HG03565 (cell line): Measurements from ENCODE around the gene TMEM174.
"Not testable (repeated sequence)": the region's sequence is repeated elsewhere in the genome, so short reads cannot be mapped to it uniquely, and the experiment has no call there.

Experiments
- ATAC-seq: cut with Tn5 transposase; IDR thresholded peaks from one replicate; pipeline ENCODE4 v1.9.1; 2021; ENCODE audit warnings: mild to moderate bottlenecking, moderate library complexity; ENCODE audit not compliant: unreplicated experiment

The TMEM174 gene

DNA sequence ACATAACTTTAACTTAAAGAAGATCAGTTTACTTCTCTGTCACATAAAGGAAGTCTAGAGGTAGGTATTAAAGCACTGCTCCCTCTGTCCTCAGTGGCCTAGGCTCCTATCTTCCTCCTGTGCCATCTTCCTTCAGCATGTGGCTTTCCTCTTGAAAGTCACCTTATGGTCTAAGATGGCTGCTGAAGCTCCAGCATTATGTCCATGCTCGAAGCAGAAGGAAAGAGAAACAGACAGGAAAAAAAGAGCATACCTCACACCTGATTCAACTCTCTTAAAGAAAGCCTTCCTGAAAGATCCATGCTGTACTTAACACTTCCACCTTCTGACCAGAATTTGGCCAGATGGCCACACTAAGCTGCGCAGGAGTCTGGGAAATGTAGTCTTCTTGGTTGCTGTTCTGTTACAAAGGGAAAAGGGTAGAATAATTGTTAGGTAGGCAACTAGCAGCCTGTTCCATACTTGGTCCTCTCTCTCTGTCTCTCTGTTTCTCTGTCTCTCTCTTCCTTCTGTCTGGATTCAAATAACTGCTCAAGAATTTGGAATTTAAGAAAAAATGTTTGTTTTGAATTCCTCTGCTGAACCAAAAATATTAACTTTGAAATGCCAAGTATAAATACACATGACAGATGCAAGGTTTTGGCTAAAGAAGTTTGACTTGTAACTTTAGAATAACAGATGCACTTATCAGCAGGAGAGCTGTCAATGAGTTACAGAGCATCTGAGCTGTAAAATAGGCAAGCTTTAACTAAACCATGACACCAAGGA lies 16.0 kb downstream of the TMEM174 start:
- ATAC-seq, result no peak

DNA sequence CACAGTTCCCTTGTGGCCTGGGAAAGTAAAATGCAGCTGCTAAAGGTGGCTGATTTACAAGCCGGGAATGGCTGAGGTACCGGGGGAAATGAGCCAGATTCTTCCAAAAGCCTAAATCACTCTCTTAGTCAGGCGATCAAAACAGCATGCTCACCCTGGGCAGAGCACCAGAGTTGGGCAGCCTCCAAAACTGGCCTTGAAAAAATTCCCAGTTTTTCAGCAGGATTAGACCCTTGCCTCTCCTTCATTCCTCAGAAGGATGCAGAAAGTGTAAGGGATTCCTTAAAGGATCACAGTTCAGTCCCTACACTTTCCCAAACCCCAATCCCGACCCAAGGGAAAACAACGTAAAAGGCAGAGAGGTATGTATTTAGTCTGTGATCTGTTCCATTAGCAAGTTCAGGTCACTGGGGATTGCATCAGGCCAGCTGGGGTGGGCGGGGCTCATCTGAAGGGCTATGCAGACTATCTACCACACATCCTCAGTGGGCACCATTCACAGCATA lies 16.9 kb downstream of the TMEM174 start:
- ATAC-seq, result no peak

DNA sequence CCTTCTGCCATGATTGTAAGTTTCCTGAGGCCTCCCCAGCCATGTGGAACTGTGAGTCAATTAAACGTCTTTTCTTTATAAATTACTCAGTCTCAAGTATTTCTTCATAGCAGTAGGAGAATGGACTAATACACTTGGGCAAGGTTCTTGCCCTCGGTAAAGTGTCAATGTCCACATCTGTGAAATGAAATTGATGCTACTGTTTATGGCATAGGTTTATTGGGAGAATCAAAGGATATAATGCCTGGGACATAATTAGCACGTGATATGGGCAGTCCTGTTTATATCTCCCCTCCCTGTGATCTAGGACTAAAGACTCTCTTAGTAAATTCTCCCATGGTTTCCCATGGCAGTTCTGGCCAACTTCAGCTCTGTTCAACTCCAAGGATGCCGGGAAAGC lies 19.4 kb downstream of the TMEM174 start:
- no peak for ATAC-seq

DNA sequence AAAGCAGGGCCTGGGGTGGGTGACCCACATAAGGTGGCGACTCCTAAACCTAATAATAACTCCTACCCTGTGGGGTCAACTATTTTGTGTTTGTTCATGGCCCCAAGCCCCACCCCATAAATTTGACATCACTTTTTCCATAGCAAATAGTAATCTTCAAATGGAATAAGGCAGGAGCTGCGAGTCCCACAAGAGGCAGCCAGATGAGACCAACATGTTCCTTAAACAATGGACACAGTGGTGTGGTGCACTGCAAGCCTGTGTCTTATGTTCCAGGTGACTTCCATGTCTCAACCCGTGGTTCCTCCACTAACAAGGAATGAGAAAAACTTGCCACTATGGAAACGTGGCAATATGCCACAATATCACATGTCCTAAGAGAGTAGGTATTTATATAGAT lies 20.6 kb downstream of the TMEM174 start:
- ATAC-seq, result no peak

DNA sequence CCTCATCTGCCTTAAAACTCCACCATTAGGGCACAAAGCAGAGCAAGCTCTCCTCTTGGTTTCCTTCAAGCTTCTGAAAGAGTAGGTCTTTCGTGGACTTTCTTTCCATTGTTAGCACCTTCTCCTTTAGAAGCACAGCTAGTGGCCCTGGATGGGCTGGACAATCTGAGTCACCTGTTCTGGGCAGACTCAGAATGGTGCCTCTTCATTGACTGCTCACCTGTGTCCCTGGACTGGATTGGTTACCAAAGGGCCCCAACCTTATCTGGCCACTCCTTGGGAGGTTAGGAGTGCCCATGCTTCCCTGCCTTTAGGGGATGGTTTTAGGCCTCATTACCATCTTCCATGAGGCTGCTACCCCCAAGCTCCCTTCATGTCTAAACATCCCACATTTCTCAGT lies 23.2 kb downstream of the TMEM174 start:
- no peak for ATAC-seq

DNA sequence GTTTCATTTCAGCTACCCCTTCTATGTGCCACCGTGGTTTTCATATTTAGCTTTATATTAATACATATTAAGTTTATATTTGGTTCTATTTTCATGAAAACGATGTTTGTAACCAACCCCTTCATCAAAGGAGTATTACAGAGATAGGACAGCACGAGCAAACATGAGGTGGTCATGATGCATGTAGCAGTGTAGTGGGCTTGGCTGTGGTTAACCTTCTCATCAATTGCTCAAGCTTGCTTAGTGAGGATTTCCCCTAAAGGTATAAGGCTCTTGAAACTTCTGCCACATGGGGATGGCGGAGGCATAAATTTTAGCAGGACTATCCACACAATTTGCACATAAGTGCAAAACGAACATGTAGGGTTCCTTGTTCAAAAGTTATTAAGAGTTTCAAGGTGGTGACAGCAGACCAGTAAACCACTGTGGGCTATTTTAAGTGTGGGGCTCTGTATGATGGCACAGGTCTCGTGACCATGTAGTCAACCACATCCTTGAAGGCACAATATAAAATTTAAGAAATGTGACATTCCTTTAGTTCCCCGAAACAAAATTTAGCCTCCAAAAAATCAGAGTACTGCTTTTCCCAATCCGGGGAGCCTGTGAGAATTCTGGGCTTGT lies 24.8 kb downstream of the TMEM174 start:
- no peak for ATAC-seq

DNA sequence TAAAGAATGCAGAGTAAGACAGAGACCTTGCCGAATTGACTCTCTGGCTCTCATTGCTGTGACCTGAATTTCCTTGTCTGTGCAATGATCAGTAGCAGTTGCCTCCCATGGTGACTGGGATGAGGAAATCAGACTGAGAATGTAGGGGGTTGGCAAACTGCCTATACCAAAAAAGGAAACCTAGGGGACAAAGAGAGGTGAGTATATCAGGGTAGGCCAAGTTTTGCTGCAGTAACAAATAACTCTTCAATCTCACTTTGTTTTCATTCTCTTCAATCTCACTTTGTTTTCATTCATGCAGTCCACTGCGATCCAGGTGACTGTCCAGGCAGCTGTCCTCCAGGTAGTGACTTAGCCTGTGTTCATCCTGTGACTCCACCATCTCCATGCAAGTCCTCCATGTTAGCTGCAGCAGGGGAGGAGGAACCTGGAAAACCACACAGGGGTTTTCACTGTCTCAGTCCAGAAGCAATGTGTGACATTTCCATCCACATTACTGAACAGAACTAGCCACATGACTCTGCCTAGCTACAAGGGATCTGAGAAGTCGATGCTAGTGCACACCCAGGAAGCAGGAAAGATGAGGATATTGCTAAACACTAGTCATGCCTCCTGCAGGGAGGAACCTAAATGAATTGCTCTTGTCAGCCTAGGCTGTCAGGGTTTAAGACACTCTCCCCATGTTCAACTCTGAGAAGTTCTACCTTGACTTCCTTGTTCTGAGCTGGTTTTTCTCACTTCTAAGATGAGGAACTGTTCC lies 26.0 kb downstream of the TMEM174 start:
- no peak for ATAC-seq

DNA sequence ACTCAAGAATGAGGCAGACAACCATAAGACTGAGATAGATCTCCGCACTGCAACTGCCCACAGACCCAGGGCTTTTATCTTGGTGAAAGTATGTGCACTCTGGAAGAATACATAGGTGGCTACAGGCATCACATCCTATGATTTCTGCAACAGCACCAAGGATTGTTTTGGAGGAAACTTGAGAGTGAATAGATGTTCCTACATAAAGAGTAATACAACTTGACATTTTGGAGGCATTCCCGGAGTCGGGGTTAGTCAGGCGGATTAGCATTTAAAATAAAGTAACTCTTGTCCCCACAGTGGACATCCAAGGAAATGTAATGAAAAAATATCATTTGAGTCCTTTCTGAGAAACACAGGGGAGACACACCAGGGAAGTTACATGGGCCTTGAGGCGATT lies 26.7 kb downstream of the TMEM174 start:
- no peak for ATAC-seq

DNA sequence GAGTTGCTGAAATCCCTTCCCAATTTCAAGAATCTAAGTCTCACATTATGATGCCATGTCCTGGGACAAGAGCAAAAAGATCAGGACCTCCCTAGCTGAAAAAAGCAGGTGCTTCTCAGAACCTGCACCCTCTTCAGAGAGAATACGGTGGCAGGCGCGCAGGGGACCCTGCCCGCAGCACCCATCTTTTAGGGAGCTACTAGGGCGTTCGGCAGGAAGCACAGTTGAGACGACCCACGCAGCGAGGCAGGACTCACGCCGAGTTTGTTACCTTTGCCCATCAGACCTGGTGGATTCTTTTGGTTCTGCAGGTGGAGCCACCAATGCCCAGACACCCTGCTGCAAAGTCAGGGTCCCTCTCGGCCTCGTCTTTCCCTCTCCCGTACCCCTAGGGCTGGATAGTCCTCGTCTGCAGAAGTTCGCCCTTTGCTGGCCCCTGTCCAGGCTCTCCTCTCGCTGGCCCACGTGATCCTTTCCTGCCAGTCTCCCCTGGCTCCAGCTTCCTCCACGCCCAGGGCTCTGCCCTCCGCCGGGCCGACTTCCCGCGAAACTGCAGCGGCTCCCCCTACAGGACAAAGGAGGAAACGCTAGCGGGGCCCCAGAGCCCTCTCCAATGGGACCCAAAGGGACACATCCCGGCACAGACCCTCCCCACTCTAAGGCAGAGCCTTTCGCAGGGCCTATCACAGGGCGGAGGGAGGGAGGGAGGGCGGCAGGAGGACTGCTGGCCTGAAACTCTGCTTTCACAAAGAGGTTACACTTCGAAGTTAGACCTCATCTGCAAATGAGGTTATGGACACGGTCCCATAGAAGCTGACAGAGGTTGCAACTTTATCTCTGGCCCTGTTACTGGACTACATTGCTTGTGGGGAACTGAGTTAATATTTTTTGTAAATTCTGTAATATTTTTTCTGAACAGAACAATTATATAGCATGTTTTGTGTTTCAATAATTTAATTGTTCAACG lies 28.8 kb downstream of the TMEM174 start:
- ATAC-seq, result peak; percentile 41

DNA sequence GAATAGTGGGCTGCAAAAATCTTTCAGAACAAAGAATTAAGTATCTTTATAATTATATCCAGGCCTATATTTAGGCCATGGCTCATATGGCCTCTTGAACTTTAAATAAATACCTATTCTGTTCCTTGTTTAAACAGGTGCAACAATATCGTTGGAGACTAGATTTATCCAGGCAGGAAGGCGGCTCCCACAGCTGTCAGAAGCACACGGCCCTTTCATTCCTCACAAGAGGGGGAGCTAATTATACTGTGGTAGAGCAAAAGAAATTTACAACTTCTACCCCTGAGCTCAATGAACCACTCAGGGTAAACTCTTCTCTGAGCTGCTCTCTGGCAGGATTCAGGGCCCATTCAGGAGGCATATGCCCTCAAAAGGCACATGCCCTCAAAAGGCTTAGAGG lies 31.3 kb downstream of the TMEM174 start:
- no peak for ATAC-seq

DNA sequence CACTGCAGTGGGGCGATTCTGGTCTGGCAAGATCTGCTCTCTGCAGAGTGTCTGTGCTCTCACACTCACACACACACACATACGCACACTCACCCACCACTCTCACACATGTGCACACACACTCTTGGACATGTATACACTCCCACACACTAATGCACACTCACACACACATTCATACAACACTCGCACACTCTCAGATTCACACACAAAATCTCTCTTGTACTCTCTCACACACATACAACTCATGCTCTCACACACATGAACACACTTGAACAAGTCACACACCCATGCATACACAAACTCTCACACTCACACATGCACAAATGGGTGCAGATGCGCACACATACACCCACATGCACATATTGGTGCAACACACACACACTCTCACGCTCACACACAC lies 31.7 kb downstream of the TMEM174 start:
- ATAC-seq, result no peak

DNA sequence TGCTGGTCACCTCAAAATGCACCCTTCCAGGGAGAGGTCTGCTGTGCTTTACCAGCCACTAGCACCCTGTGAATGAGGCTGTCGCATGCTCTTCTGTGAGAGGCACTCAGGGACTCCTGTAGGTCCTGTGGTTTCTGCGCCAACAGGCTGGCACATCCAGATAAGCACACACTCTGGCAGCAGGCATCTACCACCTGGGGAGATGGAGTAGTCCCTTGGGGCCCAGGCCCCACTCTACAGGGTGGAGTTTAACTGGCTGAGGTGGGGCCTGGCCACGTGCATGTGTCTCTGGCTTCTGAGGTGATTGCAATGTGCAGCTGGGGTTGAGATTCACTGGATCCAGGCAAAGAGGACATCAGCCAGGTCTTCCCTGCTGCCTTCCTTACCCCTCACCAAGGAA lies 32.3 kb downstream of the TMEM174 start:
- no peak for ATAC-seq

DNA sequence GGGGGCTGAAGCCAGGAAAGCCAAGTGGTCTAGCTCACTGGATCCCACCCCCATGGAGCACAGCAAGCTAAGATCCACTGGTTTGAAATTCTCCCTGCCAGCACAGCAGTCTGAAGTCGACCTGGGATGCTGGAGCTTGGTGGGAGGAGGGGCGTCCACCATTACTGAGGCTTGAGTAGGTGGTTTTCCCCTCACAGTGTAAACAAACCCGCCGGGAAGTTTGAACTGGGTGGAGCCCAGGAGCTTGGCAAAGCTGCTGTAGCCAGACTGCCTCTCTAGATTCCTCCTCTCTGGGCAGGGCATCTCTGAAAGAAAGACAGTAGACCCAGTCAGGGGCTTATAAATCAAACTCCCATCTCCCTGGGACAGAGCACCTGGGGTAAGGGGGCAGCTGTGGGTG lies 34.2 kb downstream of the TMEM174 start:
- not testable (repeated sequence) for ATAC-seq

DNA sequence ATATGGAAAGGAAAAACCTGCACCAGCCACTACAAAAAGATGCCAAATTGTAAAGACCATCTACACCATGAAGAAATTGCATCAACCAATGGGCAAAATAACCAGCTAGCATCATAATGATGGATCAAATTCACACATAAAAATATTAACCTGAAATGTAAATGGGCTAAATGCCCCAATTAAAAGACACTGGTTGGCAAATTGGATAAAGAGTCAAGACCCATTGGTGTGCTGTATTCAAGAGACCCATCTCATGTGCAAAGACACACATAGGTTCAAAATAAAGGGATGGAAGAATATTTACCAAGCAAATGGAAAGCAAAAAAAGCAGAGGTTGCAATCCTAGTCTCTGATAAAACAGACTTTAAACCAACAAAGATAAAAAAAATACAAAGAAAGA lies 36.1 kb downstream of the TMEM174 start:
- ATAC-seq, result not testable (repeated sequence)

DNA sequence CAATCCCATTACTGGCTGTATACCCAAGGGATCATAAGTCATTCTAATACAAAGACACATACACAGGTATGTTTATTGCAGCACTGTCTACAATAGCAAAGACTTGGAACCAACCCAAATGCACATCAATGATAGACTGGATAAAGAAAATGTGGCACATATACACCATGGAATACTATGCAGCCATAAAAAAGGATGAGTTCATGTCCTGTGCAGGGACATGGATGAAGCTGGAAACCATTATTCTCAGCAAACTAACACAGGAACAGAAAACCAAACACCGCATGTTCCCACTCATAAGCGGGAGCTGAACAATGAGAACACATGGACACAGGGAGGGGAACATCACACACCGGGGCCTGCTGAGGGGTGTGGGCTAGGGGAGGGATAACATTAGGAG lies 39.7 kb downstream of the TMEM174 start:
- ATAC-seq, result not testable (repeated sequence)

DNA sequence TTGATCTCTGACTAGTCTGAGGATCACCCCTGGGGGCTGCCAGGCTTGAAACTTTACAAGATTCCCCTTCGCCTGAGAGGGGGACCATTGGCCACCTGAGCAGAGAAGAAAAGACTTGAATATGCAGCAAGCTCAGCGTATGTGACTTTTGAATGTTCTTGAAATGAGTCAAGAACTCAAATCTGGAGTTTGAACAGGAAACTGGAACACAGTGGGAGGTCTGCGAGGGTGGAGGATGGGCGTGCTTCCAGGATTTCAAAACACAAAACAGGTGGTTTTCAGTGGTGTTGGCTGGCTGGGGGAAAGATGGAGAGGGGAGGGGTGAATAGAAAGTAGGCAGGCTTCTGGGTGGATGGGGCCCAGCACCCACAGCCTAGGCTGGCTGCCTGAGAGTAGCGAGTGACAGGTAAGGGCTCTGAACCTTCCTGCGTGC lies 40.6 kb downstream of the TMEM174 start:
- ATAC-seq, result no peak

DNA sequence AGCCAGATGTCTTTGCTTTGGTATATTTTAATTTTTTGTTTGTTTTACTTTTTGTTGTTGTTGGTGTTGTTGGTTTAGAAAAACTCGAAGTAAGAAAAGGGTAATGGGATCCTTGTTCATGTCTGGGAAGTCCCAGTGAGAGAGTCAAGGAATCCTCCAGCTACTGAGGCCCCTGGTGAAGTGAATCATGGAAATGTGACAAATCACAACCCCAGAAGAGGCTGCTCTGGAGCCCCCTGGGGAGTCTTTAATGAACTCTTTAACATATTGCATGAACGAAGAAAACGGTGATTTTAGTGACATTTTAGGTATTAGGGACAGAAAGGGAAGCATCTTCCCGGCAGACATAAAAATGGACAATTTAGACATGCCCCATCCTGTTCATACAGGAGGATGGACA lies 41.3 kb downstream of the TMEM174 start:
- ATAC-seq, result no peak

DNA sequence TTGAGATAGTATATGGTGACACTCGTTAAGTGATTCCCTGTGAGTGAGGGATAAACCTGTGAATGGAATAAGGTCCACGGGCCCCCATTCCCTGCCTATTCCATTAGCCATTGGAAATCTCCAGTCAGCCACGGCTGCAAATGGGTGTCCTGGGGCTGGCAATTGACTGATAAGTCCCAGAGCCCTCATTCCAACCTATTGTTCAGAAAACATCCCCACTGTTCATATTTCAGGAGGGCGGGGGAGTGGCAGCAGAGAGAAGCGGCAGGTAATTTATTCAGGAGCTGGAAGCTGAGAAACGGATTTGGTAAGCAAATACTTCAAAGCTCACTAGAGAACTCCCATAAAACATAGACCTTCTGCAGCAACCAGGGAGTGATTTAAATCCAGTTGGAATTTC lies 42.0 kb downstream of the TMEM174 start:
- ATAC-seq, result no peak

DNA sequence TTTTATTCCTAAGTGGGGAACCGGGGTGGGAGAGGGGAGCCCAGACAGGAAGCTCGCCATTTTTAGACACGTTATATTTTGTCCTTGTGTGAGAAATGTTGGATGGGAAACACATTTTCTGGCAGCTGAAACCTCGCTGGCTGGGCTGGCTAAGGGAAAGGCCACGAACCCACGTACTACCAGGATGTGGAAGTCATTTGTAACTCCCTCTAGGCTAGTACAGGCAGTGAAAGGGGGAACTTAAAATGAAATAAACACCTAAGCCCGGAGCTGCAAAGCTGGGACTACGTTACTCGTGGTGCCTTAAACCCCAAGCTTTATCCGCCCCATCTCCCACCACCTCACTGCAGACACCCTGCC lies 42.5 kb downstream of the TMEM174 start:
- ATAC-seq, result no peak

DNA sequence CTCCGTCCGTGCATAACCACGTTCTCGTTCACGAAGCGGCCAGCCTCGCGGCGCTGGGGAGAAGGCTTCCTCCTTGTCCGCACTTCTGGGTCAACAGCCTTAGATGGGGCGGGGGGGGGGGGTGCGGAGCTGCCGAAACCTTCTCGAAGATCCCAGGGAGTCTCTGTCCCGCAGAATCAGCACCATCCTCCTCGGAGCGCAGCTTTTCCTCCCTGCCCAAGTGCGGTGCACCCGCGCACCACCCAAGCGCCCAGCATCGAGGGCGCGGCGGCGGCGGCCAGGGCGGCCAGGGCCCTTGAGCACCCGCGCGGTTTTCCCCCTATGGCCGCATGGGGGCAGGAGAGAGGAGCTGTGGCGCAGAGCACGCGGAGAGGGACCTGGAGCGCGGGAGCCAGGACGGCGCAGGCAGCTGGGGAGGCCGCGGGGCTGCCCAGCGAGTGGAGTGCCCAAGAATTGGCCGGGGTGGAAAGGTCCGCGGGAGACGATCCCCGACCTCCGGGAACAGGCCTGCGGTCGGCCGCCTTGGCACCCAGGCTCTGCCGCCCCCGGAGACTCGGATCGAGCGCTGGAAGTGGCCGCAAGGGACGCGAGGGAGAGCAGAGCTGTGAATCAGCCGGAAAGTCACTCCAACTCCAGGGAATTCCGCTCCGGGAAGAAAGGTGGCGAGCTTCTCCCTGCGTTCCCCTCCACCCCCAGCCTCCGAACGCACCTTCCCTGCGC lies 43.1 kb downstream of the TMEM174 start:
- no peak for ATAC-seq
